Measurements from ENCODE around the gene GIPC2.
"Not testable (repeated sequence)": the region's sequence is repeated elsewhere in the genome, so short reads cannot be mapped to it uniquely, and the experiment has no call there.

DNA sequence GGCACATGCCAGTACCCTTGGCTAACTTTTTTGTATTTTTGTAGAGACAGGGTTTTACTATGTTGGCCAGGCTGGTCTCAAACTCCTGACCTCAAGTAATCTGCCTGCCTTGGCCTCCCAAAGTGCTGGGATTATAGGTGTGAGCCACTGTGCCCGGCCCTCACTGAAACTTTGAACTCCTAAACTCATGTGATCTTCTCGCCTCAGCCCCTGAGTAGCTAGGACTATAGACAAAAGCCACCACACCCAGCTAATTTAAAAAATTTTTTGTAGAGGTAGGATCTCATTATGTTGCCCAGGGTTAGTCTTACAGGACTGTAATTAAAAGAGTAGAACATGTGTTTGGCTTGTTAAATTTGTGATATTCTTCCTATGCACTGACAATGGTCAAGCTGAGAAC, 19.1 kb downstream of the GIPC2 start:
- TF ChIP-seq CTCF, POLR2A, EP300 (IDR thresholded peaks at IDR 0.05): not testable (repeated sequence)
